Endothelial cell of umbilical vein (primary cell): Measurements from ENCODE around the gene ANGPTL2. TPM values are rescaled to one million over a fixed set of nuclear protein-coding genes. Genes with fewer than 3 reads are reported as not detected.

Experiments used
- BruUV-seq: library from RNA; stranded (reverse); fragments of 400-500 nt; replicated peaks from 2 replicates; lab custom pipeline; 2021; lab: Mats Ljungman, UMichigan
- CTCF ChIA-PET: fragments of 300-600, 350-600 bp; sonication (Branson Sonifier 250); formaldehyde crosslinking; loops from one replicate; lab custom pipeline; 2021; ENCODE audit warnings: antibody characterized with exemption, inconsistent platforms; lab: Charles Lee
- POLR2A ChIA-PET: fragments of 300-600, 350-600 bp; sonication (Branson Sonifier 250); formaldehyde crosslinking; loops from one replicate; lab custom pipeline; 2021; ENCODE audit warnings: antibody characterized with exemption, inconsistent platforms; lab: Charles Lee
- DNase-seq: peaks from one replicate; pipeline ENCODE4 v3.0.0-alpha.2; 2011; ENCODE audit warnings: low read depth, low spot score
- FAIRE-seq: peaks from 2 replicates; lab custom pipeline; 2011; peaks lifted over from hg19 to GRCh38; lab: Jason Lieb, UNC
- H2AFZ ChIP-seq: 2 replicates; pipeline ENCODE4 v1.6.0; 2012; ENCODE audit warnings: low read depth, low read length, control low read depth, inconsistent platforms
- H3K27ac ChIP-seq: 2 replicates; pipeline ENCODE4 v1.5.1; 2011; ENCODE audit warnings: low read depth, mild to moderate bottlenecking, control low read depth, low read length, moderate library complexity; ENCODE audit not compliant: insufficient read depth
- H3K27me3 ChIP-seq, 2 experiments: 2 replicates each; pipeline versions ENCODE4 v1.6.0 to v1.6.1; 2011; ENCODE audit warnings: low read length in 2 of 2, mixed read lengths in 1 of 2; ENCODE audit not compliant: control insufficient read depth in 2 of 2, insufficient read depth in 2 of 2
- H3K36me3 ChIP-seq, 2 experiments: 2 replicates in 1 of 2; 3 replicates in 1 of 2; pipeline ENCODE4 v1.5.1; 2011; ENCODE audit warnings: low read length in 2 of 2, mild to moderate bottlenecking in 1 of 2, moderate library complexity in 1 of 2; ENCODE audit not compliant: control insufficient read depth in 2 of 2, insufficient read depth in 2 of 2; ENCODE audit errors: extremely low read depth in 1 of 2
- H3K4me1 ChIP-seq: 3 replicates; pipeline ENCODE4 v1.5.1; 2011; ENCODE audit warnings: mild to moderate bottlenecking, low read length; ENCODE audit not compliant: control insufficient read depth, insufficient read depth; ENCODE audit errors: extremely low read depth
- H3K4me2 ChIP-seq: 2 replicates; pipeline ENCODE4 v1.6.1; 2011; ENCODE audit warnings: low read length, control low read depth, mixed read lengths; ENCODE audit not compliant: insufficient read depth
- H3K4me3 ChIP-seq, 3 experiments: fragments of 200-600 bp in 1 of 3; sonication (generic), shearing (Covaris generic) in 1 of 3; replicated peaks in 1 of 3; 2 replicates each; pipeline ENCODE4 v1.5.1; 2011 to 2016; ENCODE audit warnings: control low read depth in 3 of 3, low read length in 3 of 3, mild to moderate bottlenecking in 2 of 3, inconsistent platforms in 1 of 3, low read depth in 1 of 3, moderate library complexity in 1 of 3; ENCODE audit not compliant: insufficient read depth in 1 of 3
- H3K79me2 ChIP-seq: 2 replicates; pipeline ENCODE4 v1.6.0; 2012; ENCODE audit warnings: low read length, inconsistent platforms; ENCODE audit not compliant: control insufficient read depth, insufficient read depth
- H3K9ac ChIP-seq: replicated peaks from 2 replicates; pipeline ENCODE3; 2011; ENCODE audit warnings: low read length, control low read depth; ENCODE audit not compliant: insufficient read depth; ENCODE audit errors: extremely low read depth
- H3K9me1 ChIP-seq: replicated peaks from 3 replicates; pipeline ENCODE4 v1.6.0; 2011; ENCODE audit warnings: mild to moderate bottlenecking, low read length; ENCODE audit not compliant: control insufficient read depth, insufficient read depth; ENCODE audit errors: extremely low read depth
- H3K9me3 ChIP-seq: replicated peaks from 2 replicates; pipeline ENCODE4 v1.5.1; 2012; ENCODE audit warnings: low read length, inconsistent platforms; ENCODE audit not compliant: control insufficient read depth, insufficient read depth
- H4K20me1 ChIP-seq: replicated peaks from 2 replicates; pipeline ENCODE3; 2011; ENCODE audit warnings: mild to moderate bottlenecking, low read length; ENCODE audit not compliant: control insufficient read depth, insufficient read depth; ENCODE audit errors: extremely low read depth
- CTCF ChIP-seq, 2 donors: IDR thresholded peaks; 1 replicate in 1 of 2; 2 replicates in 1 of 2; pipeline ENCODE4 v1.5.1; 2011; ENCODE audit warnings: low read length in 2 of 2, mild to moderate bottlenecking in 2 of 2, moderate library complexity in 2 of 2, control low read depth in 1 of 2, inconsistent platforms in 1 of 2, low read depth in 1 of 2; ENCODE audit not compliant: insufficient read depth in 1 of 2; ENCODE audit errors: extremely low read depth in 1 of 2
- EZH2 ChIP-seq: IDR thresholded peaks from 2 replicates; pipeline ENCODE4 v1.6.1; 2012; ENCODE audit warnings: borderline replicate concordance, low read depth, mild to moderate bottlenecking, moderate library complexity, low read length, inconsistent platforms; ENCODE audit not compliant: severe bottlenecking
- FOS ChIP-seq: IDR thresholded peaks from 2 replicates; pipeline ENCODE4 v1.6.1; 2011; ENCODE audit warnings: mild to moderate bottlenecking, low read length, moderate library complexity, borderline replicate concordance; ENCODE audit not compliant: insufficient read depth
- GATA2 ChIP-seq: IDR thresholded peaks from 2 replicates; pipeline ENCODE4 v1.7.0; 2011; ENCODE audit warnings: low read depth, mild to moderate bottlenecking, moderate library complexity, mixed read lengths, low read length; ENCODE audit not compliant: insufficient read length, insufficient read depth
- JUN ChIP-seq: IDR thresholded peaks from 2 replicates; pipeline ENCODE4 v1.6.1; 2011; ENCODE audit warnings: borderline replicate concordance, low read depth; ENCODE audit not compliant: insufficient read length, insufficient read depth
- MAX ChIP-seq: IDR thresholded peaks from 2 replicates; pipeline ENCODE4 v1.6.1; 2011; ENCODE audit not compliant: insufficient read depth, insufficient read length
- MYC ChIP-seq: IDR thresholded peaks from one replicate; pipeline ENCODE4 v1.6.1; 2011; ENCODE audit warnings: mild to moderate bottlenecking, low read depth, low read length
- POLR2A ChIP-seq: IDR thresholded peaks from 2 replicates; pipeline ENCODE4 v1.6.1; 2012; ENCODE audit warnings: low read depth, mild to moderate bottlenecking, control low read depth, low read length
- POLR2AphosphoS5 ChIP-seq: IDR thresholded peaks from 2 replicates; pipeline ENCODE4 v1.6.1; 2012; ENCODE audit warnings: low read depth, mild to moderate bottlenecking, control low read depth, low read length, moderate library complexity; ENCODE audit not compliant: insufficient read depth
- dilution Hi-C: fragments of 300-500 bp; cut with MboI; formaldehyde crosslinking; loops from one replicate; pipeline ENCODE4 v1.15.0; 2019; ENCODE audit warnings: low sequenced_read_pairs; ENCODE audit not compliant: extremely low pct_ligation_motif_present
- intact Hi-C: fragments of 100-400 bp; cut with micrococcal nuclease; formaldehyde crosslinking; loops from one replicate; pipeline ENCODE4 v1.10.0; 2022
- polyA plus RNA-seq, 4 experiments: library from polyadenylated mRNA; depleted of rRNA in 3 of 4; stranded (reverse) in 3 of 4; unstranded in 1 of 4; fragments of >200 nt; gene quantifications; 2 replicates each; pipeline versions ENCODE4 v1.2.1 to v1.2.3, GENCODE V29; 2011 to 2012; ENCODE audit warnings: missing spikeins in 1 of 4
- total RNA-seq: library from RNA; stranded (reverse); gene quantifications from 2 replicates; pipeline ENCODE4 v1.2.3, GENCODE V29; 2021

Gene ANGPTL2
- total and polyA plus RNA-seq, 2 donors (not counting 3 experiments of a cell fraction or from before 2014, with no cell fraction given): 15.1 to 24.5 TPM

GRCh38 chr9:127061411-127061810 lies 61.0 kb downstream of the ANGPTL2 start:
- intact Hi-C loops: no loop called here
- CTCF ChIA-PET: no interaction called here

More at GRCh38 chr9:127061411-127061810, 61.0 kb downstream of the ANGPTL2 start:
- Histone ChIP-seq H3K9me3 (no peaks in the 10 kb centered on the region), H3K4me3 (no peak overlapping the region), H4K20me1 (no peaks in the 10 kb centered on the region), H3K27me3 (no peaks in the 10 kb centered on the region), H3K79me2 (no peaks in the 10 kb centered on the region), H3K4me2 (no peak overlapping the region), H3K27ac (no peak overlapping the region), H3K9ac (no peak overlapping the region), H3K36me3 (no peaks in the 10 kb centered on the region), H2AFZ (no peak overlapping the region), H3K4me1 (peaks cover 19% of the 10 kb centered on the region), H3K9me1 (no peaks in the 10 kb centered on the region)
- dilution Hi-C loops: no loop called here
- FAIRE-seq (no peak), DNase-seq (no peak)
- POLR2A ChIA-PET: no interaction called here
- no TSS peak for BruUV-seq
- no peak for TF ChIP-seq CTCF (IDR thresholded peaks at IDR 0.05; ENCODE audit: extremely low read depth in 1 of 2, insufficient read depth in 1 of 2, low read depth in 1 of 2, low read length in 2 of 2)
- TF ChIP-seq MAX: no peak
- no peak for TF ChIP-seq JUN
- TF ChIP-seq FOS: no peak
- TF ChIP-seq POLR2AphosphoS5: no peak
- no peak for TF ChIP-seq POLR2A
- no peak for TF ChIP-seq EZH2
- TF ChIP-seq MYC: no peak
- TF ChIP-seq GATA2: no peak
